OCI-LY3 (cell line): ENCODE data around the gene DGAT2.
A peak's percentile ranks its signal among the peaks of the same experiment; 100 is the strongest.

Experiments
- H2AFZ ChIP-seq: fragments of 200-600, 300-600 bp; shearing (Covaris generic); 2 replicates; pipeline ENCODE4 v1.6.0; 2014; ENCODE audit warnings: antibody characterized with exemption, low read depth, low read length
- H3K27ac ChIP-seq: fragments of 200-600, 300-600 bp; sonication (generic); 2 replicates; pipeline ENCODE4 v1.5.1; 2014; ENCODE audit warnings: mild to moderate bottlenecking, low read length, moderate library complexity, mixed read lengths
- H3K27me3 ChIP-seq: fragments of 200-600, 300-600 bp; sonication (generic); 2 replicates; pipeline ENCODE4 v1.6.1; 2014; ENCODE audit warnings: low read depth, low read length, mixed read lengths
- H3K36me3 ChIP-seq: fragments of 200-600, 300-600 bp; sonication (generic); replicated peaks from 2 replicates; pipeline ENCODE3; 2014; ENCODE audit warnings: low read depth, low read length, mixed read lengths
- H3K4me1 ChIP-seq: fragments of 300-600, 200-600 bp; sonication (generic); 2 replicates; pipeline ENCODE4 v1.6.1; 2014; ENCODE audit warnings: low read length, mixed read lengths
- H3K4me2 ChIP-seq: fragments of 200-600, 300-600 bp; sonication (generic); 2 replicates; pipeline ENCODE4 v1.6.1; 2014; ENCODE audit warnings: low read length, mixed read lengths
- H3K4me3 ChIP-seq: fragments of 300-600, 200-600 bp; sonication (generic); 2 replicates; pipeline ENCODE4 v1.5.1; 2014; ENCODE audit warnings: antibody characterized with exemption, mild to moderate bottlenecking, low read length, moderate library complexity
- H3K79me2 ChIP-seq: fragments of 300-600, 200-600 bp; shearing (Covaris generic); 2 replicates; pipeline ENCODE4 v1.6.1; 2014; ENCODE audit warnings: mild to moderate bottlenecking, low read length, mixed read lengths
- H3K9ac ChIP-seq: fragments of 300-600, 200-600 bp; shearing (Covaris generic); 2 replicates; pipeline ENCODE4 v1.6.0; 2014; ENCODE audit warnings: mild to moderate bottlenecking, low read length, moderate library complexity
- H3K9me3 ChIP-seq: fragments of 200-600, 300-600 bp; shearing (Covaris generic); 2 replicates; pipeline ENCODE4 v1.6.1; 2014; ENCODE audit warnings: low read length, mixed read lengths; ENCODE audit not compliant: insufficient read depth
- H4K20me1 ChIP-seq: fragments of 200-600, 300-600 bp; sonication (generic); 2 replicates; pipeline ENCODE4 v1.6.1; 2016; ENCODE audit warnings: low read length, mixed read lengths; ENCODE audit not compliant: insufficient read depth
- EZH2phosphoT487 ChIP-seq: fragments of 200-600 bp; shearing (Covaris generic); IDR thresholded peaks from 2 replicates; pipeline ENCODE4 v1.6.1; 2018; ENCODE audit warnings: antibody characterized with exemption, mixed run types, low read depth
- TF ChIP-seq, protein P1 (sequence below): fragments of 200-600, 300-600 bp; sonication (generic); IDR thresholded peaks from 2 replicates; pipeline ENCODE4 v1.5.1; 2014; ENCODE audit warnings: antibody characterized with exemption, low read length, low read depth

DGAT2 gene

GRCh38 chr11:75767228-75767572 lies 1.4 kb upstream of the DGAT2 start:
- TF ChIP-seq, protein P1, sequence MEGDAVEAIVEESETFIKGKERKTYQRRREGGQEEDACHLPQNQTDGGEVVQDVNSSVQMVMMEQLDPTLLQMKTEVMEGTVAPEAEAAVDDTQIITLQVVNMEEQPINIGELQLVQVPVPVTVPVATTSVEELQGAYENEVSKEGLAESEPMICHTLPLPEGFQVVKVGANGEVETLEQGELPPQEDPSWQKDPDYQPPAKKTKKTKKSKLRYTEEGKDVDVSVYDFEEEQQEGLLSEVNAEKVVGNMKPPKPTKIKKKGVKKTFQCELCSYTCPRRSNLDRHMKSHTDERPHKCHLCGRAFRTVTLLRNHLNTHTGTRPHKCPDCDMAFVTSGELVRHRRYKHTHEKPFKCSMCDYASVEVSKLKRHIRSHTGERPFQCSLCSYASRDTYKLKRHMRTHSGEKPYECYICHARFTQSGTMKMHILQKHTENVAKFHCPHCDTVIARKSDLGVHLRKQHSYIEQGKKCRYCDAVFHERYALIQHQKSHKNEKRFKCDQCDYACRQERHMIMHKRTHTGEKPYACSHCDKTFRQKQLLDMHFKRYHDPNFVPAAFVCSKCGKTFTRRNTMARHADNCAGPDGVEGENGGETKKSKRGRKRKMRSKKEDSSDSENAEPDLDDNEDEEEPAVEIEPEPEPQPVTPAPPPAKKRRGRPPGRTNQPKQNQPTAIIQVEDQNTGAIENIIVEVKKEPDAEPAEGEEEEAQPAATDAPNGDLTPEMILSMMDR: no peak
- TF ChIP-seq EZH2phosphoT487: no peak
- Histone ChIP-seq H3K4me1 (peaks cover 64% of the 10 kb centered on the region), H2AFZ (no peak overlapping the region), H3K9me3 (no peaks in the 10 kb centered on the region), H3K9ac (no peak overlapping the region), H4K20me1 (no peaks in the 10 kb centered on the region), H3K27ac (no peak overlapping the region), H3K79me2 (peaks cover 32% of the 10 kb centered on the region), H3K4me3 (no peak overlapping the region), H3K27me3 (no peaks in the 10 kb centered on the region), H3K4me2 (no peak overlapping the region), H3K36me3 (peaks cover under 1% of the 10 kb centered on the region)

DNA sequence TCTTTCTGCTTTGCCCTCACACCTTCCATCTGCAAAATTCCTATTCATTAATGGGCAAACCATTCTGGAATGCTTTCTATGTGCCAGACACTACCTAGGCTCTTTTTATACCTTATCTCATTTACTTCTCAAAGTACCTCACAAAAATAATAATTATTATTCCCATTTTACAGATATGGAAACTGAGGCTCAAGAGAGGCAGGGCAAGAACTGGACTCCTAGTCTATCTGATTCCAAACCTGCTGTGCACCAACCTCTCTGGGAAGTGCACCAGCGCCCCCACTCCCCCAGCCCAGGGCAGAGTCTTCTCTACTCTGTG lies 826 bp upstream of the DGAT2 start:
- Histone ChIP-seq H3K27me3 (no peaks in the 10 kb centered on the region), H3K4me3 (peak overlapping the region; percentile 77), H3K9ac (peak overlapping the region; percentile 68; the same call in 1 of the 2 replicates), H4K20me1 (no peaks in the 10 kb centered on the region), H3K4me1 (peaks cover 68% of the 10 kb centered on the region), H3K36me3 (peaks cover 4% of the 10 kb centered on the region), H3K4me2 (peak overlapping the region; percentile 76), H3K27ac (peak overlapping the region; percentile 53), H3K79me2 (peaks cover 38% of the 10 kb centered on the region), H3K9me3 (no peaks in the 10 kb centered on the region), H2AFZ (no peak overlapping the region; the same call in 1 of the 2 replicates)
- no peak for TF ChIP-seq EZH2phosphoT487
- TF ChIP-seq, protein P1: no peak

GRCh38 chr11:75768909-75769771 lies 562 bp downstream of the DGAT2 start:
- peak overlapping the region; percentile 85; the same call in 1 of the 2 replicates for H2AFZ ChIP-seq
- H3K9ac ChIP-seq: peak overlapping the region; percentile 68
- no peaks in the 10 kb centered on the region for H3K27me3 ChIP-seq
- H3K27ac ChIP-seq: no peak overlapping the region
- peaks cover 72% of the 10 kb centered on the region for H3K4me1 ChIP-seq
- peak overlapping the region; percentile 77 for H3K4me3 ChIP-seq
- H3K79me2 ChIP-seq: peaks cover 44% of the 10 kb centered on the region
- H3K36me3 ChIP-seq: peaks cover 5% of the 10 kb centered on the region
- TF ChIP-seq, protein P1: no peak
- TF ChIP-seq EZH2phosphoT487: no peak
- H4K20me1 ChIP-seq: no peaks in the 10 kb centered on the region
- H3K9me3 ChIP-seq: no peaks in the 10 kb centered on the region
- H3K4me2 ChIP-seq: peak overlapping the region; percentile 76

DNA sequence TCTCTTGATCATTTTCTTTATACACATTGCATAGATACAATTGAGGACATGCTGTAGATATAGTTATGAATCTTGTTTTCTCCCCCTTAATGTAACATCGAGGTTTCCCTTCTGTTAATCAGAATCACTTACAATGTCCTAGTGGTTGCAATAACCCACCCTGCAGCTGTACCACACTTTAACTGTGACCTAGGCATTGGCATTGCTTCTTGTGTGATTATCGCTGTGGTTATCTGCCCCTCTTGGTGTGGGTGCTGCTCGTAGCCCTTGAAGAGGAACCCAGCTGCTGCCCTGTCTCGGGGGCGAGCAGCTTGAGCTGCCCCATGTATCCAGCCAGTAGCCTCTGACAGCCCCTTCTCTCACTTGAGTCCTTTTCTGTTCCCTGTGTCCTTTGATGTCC lies 1.5 kb downstream of the DGAT2 start:
- peaks cover 82% of the 10 kb centered on the region for H3K4me1 ChIP-seq
- H3K79me2 ChIP-seq: peaks cover 53% of the 10 kb centered on the region
- TF ChIP-seq, protein P1: no peak
- TF ChIP-seq EZH2phosphoT487: no peak
- peaks cover 11% of the 10 kb centered on the region for H3K36me3 ChIP-seq
- H4K20me1 ChIP-seq: no peaks in the 10 kb centered on the region
- no peak overlapping the region for H2AFZ ChIP-seq
- H3K27ac ChIP-seq: no peak overlapping the region
- H3K4me3 ChIP-seq: peak overlapping the region; percentile 77
- H3K9ac ChIP-seq: no peak overlapping the region
- H3K4me2 ChIP-seq: peak overlapping the region; percentile 76
- no peaks in the 10 kb centered on the region for H3K27me3 ChIP-seq
- H3K9me3 ChIP-seq: no peaks in the 10 kb centered on the region
